Measurements from ENCODE around the gene GRAMD2B. TPM values are rescaled to one million over a fixed set of nuclear protein-coding genes. Genes with fewer than 3 reads are reported as not detected.
"Not testable (repeated sequence)": the region's sequence is repeated elsewhere in the genome, so short reads cannot be mapped to it uniquely, and the experiment has no call there.

The GRAMD2B gene
- total RNA-seq, 2 experiments from 2014 or later: 8.7 to 10.8 TPM

DNA sequence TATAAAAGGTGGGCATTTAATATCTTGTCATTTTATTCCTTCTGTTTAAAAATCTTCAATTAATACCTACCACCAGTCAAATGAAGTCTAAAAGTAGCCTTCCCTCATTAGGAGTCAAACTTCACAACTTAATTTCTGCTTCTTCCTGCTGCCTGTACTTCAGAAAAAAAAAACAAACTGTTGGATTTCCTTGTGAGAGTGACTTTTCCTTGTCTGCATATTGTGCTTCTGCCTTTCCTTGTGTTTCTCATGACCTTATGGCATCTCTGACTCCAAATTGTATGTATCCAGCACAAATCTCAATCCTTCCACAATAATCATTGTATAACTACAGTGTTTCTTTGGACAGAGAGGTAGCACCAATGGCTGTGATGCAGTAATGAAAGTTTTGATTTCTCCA lies 32.1 kb downstream of the GRAMD2B start:
- Mint-ChIP-seq H3K27me3 (ENCODE audit: low read depth) (no peaks in the 10 kb centered on the region), H3K4me3 (no peak overlapping the region), H3K27ac (no peak overlapping the region), H3K36me3 (ENCODE audit: low read depth) (peaks cover 8% of the 10 kb centered on the region), H3K9me3 (no peaks in the 10 kb centered on the region), H3K4me1 (ENCODE audit: low read depth) (peaks cover 46% of the 10 kb centered on the region)
- CTCF ChIA-PET: interaction anchor here (1.1 kb wide), 1 partner anchor 45 kb away, joined by 5 read pairs; no protein-coding TSS in a partner anchor
- intact Hi-C loops (cut with micrococcal nuclease): loop anchor here (2.0 kb wide), 1 partner anchor 20 kb away; no protein-coding TSS in a partner anchor
- DNase-seq: no peak

GRCh38 chr5:126455728-126456127 lies 32.5 kb downstream of the GRAMD2B start:
- intact Hi-C loops (cut with micrococcal nuclease): loop anchor here (2.0 kb wide), 1 partner anchor 19 kb away; no protein-coding TSS in a partner anchor
- CTCF ChIA-PET: interaction anchor here (1.1 kb wide), 1 partner anchor 45 kb away, joined by 5 read pairs; no protein-coding TSS in a partner anchor
- Mint-ChIP-seq H3K4me3 (no peak overlapping the region), H3K4me1 (ENCODE audit: low read depth) (peaks cover 41% of the 10 kb centered on the region), H3K9me3 (no peaks in the 10 kb centered on the region), H3K27ac (no peak overlapping the region), H3K36me3 (ENCODE audit: low read depth) (peaks cover 8% of the 10 kb centered on the region), H3K27me3 (ENCODE audit: low read depth) (no peaks in the 10 kb centered on the region)
- DNase-seq: no peak

DNA sequence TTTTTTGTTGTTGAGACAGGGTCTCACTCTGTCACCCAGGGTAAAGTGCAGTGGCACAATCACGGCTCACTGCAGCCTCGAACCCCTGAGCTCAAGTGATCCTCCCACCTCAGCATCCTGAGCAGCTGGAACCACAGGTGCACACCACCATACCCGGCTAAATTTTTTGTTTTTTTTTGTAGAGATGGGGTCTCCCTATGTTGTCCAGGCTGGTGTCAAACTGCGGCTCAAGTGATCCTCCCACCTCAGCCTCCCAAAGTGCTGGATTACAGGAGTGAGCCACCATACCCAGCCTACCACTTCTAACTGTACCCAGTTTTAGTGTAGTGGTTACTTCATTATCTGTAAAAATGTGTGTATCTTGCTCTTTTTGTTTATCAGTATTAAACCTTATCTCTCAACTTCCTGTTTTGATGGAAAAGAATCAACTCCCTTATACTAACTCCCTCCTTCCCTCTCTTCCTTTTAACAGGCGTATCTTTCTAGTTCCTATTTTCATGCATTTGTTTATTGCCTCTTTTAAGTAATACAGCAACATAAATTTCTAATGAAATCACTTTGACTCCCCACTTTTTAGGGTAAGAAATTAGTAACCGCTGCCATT lies 33.1 kb downstream of the GRAMD2B start:
- intact Hi-C loops (cut with micrococcal nuclease): no loop called here
- no peak overlapping the region for H3K4me3 Mint-ChIP-seq
- peaks cover 35% of the 10 kb centered on the region for H3K4me1 Mint-ChIP-seq (ENCODE audit: low read depth)
- CTCF ChIA-PET: interaction anchor here (1.1 kb wide), 1 partner anchor 44 kb away, joined by 5 read pairs; no protein-coding TSS in a partner anchor
- H3K9me3 Mint-ChIP-seq: no peaks in the 10 kb centered on the region
- H3K27ac Mint-ChIP-seq: no peak overlapping the region
- no peak for DNase-seq
- H3K27me3 Mint-ChIP-seq (ENCODE audit: low read depth): no peaks in the 10 kb centered on the region
- peaks cover 8% of the 10 kb centered on the region for H3K36me3 Mint-ChIP-seq (ENCODE audit: low read depth)

DNA sequence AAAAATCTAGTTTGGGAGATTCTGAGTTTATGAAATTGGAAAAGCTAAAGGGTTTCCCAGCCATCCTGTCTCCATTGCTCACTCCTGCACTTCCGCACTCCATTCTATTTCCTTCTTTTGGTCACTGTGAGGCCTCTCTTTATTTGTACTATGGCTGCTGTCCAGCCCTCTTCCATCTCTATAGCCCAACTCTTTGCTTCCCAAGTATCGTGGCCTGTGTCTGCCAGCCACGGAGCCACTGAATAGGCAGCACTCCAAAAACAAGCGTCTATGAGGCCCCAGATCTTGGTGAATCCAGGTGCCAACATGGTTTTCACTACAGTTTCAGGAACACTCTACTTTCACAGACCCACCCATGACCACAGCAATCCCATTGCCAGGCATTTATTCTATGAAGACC lies 37.2 kb downstream of the GRAMD2B start:
- CTCF ChIA-PET: interaction anchor here (1.1 to 1.2 kb wide), 2 partner anchors 36 to 40 kb away, joined by 3 to 4 read pairs; no protein-coding TSS in a partner anchor

GRCh38 chr5:126460977-126461376 lies 37.8 kb downstream of the GRAMD2B start:
- Mint-ChIP-seq H3K27ac (no peak overlapping the region), H3K9me3 (no peaks in the 10 kb centered on the region), H3K27me3 (ENCODE audit: low read depth) (no peaks in the 10 kb centered on the region), H3K36me3 (ENCODE audit: low read depth) (peaks cover 5% of the 10 kb centered on the region), H3K4me3 (no peak overlapping the region), H3K4me1 (ENCODE audit: low read depth) (peaks cover 23% of the 10 kb centered on the region)
- intact Hi-C loops (cut with micrococcal nuclease): no loop called here
- DNase-seq: no peak
- CTCF ChIA-PET: interaction anchor here (1.1 to 1.2 kb wide), 2 partner anchors 37 to 39 kb away, joined by 3 to 4 read pairs; no protein-coding TSS in a partner anchor

More for the DNA sequence above, 37.2 kb downstream of the GRAMD2B start:
- Mint-ChIP-seq H3K9me3 (no peaks in the 10 kb centered on the region), H3K27ac (no peak overlapping the region), H3K4me3 (no peak overlapping the region), H3K4me1 (ENCODE audit: low read depth) (peaks cover 23% of the 10 kb centered on the region), H3K27me3 (ENCODE audit: low read depth) (no peaks in the 10 kb centered on the region), H3K36me3 (ENCODE audit: low read depth) (peaks cover 5% of the 10 kb centered on the region)
- DNase-seq: no peak
- intact Hi-C loops (cut with micrococcal nuclease): no loop called here

GRCh38 chr5:126461838-126462237 lies 38.6 kb downstream of the GRAMD2B start:
- H3K4me3 Mint-ChIP-seq: no peak overlapping the region
- CTCF ChIA-PET: no interaction called here
- no peaks in the 10 kb centered on the region for H3K27me3 Mint-ChIP-seq (ENCODE audit: low read depth)
- peaks cover 5% of the 10 kb centered on the region for H3K36me3 Mint-ChIP-seq (ENCODE audit: low read depth)
- intact Hi-C loops (cut with micrococcal nuclease): loop anchor here (1.0 kb wide), 1 partner anchor 8 kb away; no protein-coding TSS in a partner anchor
- no peak for DNase-seq
- peaks cover 18% of the 10 kb centered on the region for H3K4me1 Mint-ChIP-seq (ENCODE audit: low read depth)
- H3K27ac Mint-ChIP-seq: no peak overlapping the region
- no peaks in the 10 kb centered on the region for H3K9me3 Mint-ChIP-seq

- intact Hi-C loops (cut with micrococcal nuclease): loop anchor here (1.0 kb wide), 1 partner anchor 8 kb away; no protein-coding TSS in a partner anchor
- peaks cover 18% of the 10 kb centered on the region for H3K4me1 Mint-ChIP-seq (ENCODE audit: low read depth)
- H3K36me3 Mint-ChIP-seq (ENCODE audit: low read depth): peaks cover 5% of the 10 kb centered on the region
- no peaks in the 10 kb centered on the region for H3K9me3 Mint-ChIP-seq
- DNase-seq: no peak
- no peak overlapping the region for H3K4me3 Mint-ChIP-seq
- CTCF ChIA-PET: interaction anchor here (0.7 kb wide), 1 partner anchor 78 kb away, joined by 3 read pairs; no protein-coding TSS in a partner anchor
- no peaks in the 10 kb centered on the region for H3K27me3 Mint-ChIP-seq (ENCODE audit: low read depth)
- no peak overlapping the region for H3K27ac Mint-ChIP-seq
These were observed 39.2 kb downstream of the GRAMD2B start for GRCh38 chr5:126462239-126463014.

DNA sequence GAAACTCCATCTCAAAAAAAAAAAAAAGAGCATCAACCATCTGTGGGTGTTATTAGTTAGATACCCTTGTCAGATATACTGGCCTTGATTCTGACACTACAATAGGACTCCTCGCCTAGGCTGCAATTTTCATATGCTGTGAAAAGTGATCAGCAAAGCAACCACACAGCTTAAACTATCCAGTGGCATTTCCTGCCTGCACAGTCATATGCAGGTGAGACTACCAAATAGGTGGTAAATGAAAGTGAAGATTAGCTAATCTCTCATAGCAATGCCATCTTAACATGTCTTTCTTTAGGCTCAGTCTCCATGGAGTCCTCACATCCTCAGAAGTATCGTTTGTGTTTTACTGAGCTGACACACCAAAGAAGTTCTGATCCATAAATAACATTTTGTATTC lies 40.8 kb downstream of the GRAMD2B start:
- H3K4me1 Mint-ChIP-seq (ENCODE audit: low read depth): peaks cover 18% of the 10 kb centered on the region
- H3K27ac Mint-ChIP-seq: no peak overlapping the region
- CTCF ChIA-PET: interaction anchor here (1.0 to 1.5 kb wide), 2 partner anchors 67 to 137 kb away, joined by 3 read pairs; partner anchors contain the start of gene PHAX
- no peak overlapping the region for H3K4me3 Mint-ChIP-seq
- peak; percentile 45 for DNase-seq
- H3K27me3 Mint-ChIP-seq (ENCODE audit: low read depth): no peaks in the 10 kb centered on the region
- peaks cover 6% of the 10 kb centered on the region for H3K36me3 Mint-ChIP-seq (ENCODE audit: low read depth)
- no peaks in the 10 kb centered on the region for H3K9me3 Mint-ChIP-seq
- intact Hi-C loops (cut with micrococcal nuclease): loop anchor here (1.0 kb wide), 1 partner anchor 14 kb away; no protein-coding TSS in a partner anchor

DNA sequence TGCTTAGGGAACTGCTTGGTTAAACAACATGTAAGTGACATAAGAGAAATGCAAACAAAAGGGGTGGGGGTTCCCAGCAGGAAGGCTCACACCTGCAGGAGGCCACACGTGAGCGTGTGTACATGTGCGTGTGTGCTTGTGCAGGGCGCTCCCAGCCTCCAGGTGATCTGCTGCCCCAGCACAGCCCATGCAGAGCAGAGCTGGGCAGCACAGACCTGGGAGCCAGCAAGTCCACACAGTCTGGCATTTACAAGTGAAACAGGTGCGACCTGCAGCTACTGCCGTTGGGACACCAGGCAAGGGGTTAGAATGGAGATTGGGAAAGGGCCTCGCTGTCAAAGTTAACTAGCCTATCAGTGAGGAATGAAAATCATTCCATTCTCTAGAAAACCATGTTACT lies 41.8 kb downstream of the GRAMD2B start:
- no peak for DNase-seq
- CTCF ChIA-PET: interaction anchor here (0.8 to 1.5 kb wide), 4 partner anchors 35 to 136 kb away, joined by 3 read pairs; partner anchors contain the start of gene PHAX
- Mint-ChIP-seq H3K36me3 (ENCODE audit: low read depth) (peaks cover 9% of the 10 kb centered on the region), H3K27me3 (ENCODE audit: low read depth) (no peaks in the 10 kb centered on the region), H3K4me3 (no peak overlapping the region), H3K4me1 (ENCODE audit: low read depth) (peaks cover 18% of the 10 kb centered on the region), H3K9me3 (no peaks in the 10 kb centered on the region), H3K27ac (no peak overlapping the region)
- intact Hi-C loops (cut with micrococcal nuclease): loop anchor here (1.0 kb wide), 1 partner anchor 15 kb away; no protein-coding TSS in a partner anchor

- Mint-ChIP-seq H3K36me3 (ENCODE audit: low read depth) (peaks cover 17% of the 10 kb centered on the region), H3K4me3 (no peak overlapping the region), H3K4me1 (ENCODE audit: low read depth) (peaks cover 21% of the 10 kb centered on the region), H3K27me3 (ENCODE audit: low read depth) (no peaks in the 10 kb centered on the region), H3K27ac (no peak overlapping the region), H3K9me3 (no peaks in the 10 kb centered on the region)
- intact Hi-C loops (cut with micrococcal nuclease): no loop called here
- no peak for DNase-seq
- CTCF ChIA-PET: no interaction called here
These were observed 44.9 kb downstream of the GRAMD2B start for GRCh38 chr5:126468091-126468490.

DNA sequence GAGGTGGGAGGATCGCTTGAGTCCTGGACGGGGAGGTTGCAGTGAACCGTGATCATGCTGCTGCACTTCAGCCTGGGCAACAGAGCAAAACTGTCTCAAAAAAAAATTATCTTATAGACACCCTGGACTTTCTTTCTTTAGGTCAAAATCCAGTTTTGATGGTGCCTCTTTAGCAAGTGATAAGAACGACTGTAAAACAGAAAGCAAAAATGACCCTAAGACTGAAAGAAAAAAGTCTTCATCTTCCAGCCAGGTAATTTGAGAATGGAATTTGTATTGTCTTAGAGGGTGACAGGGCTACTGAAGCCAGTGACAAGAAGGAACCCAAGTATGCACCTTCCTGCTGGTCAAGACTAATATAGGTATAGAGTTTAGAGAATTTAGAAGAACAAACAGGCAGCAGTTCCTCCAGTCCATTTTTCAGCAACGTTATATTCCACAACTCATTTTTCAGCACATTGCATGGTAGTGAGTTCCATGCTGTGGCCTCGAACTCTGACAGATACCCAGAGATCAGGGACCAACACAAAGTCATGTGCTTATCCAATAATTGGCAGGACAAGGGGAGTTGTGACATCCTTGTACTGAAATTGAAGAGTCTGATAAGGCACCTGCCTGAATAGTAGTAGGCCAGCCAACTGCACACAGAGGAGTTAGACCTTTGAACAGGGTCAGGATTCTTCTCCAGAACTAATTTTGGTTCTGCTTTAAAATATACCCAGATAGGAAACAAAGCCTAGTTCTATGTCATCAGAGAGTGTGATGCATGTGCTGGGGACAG lies 46.5 kb downstream of the GRAMD2B start:
- H3K4me3 Mint-ChIP-seq: no peak overlapping the region
- H3K9me3 Mint-ChIP-seq: no peaks in the 10 kb centered on the region
- intact Hi-C loops (cut with micrococcal nuclease): no loop called here
- no peak for DNase-seq
- H3K27me3 Mint-ChIP-seq (ENCODE audit: low read depth): no peaks in the 10 kb centered on the region
- H3K4me1 Mint-ChIP-seq (ENCODE audit: low read depth): peaks cover 7% of the 10 kb centered on the region
- CTCF ChIA-PET: interaction anchor here (0.6 kb wide), 1 partner anchor 47 kb away, joined by 3 read pairs; no protein-coding TSS in a partner anchor
- H3K36me3 Mint-ChIP-seq (ENCODE audit: low read depth): peaks cover 17% of the 10 kb centered on the region
- no peak overlapping the region for H3K27ac Mint-ChIP-seq

DNA sequence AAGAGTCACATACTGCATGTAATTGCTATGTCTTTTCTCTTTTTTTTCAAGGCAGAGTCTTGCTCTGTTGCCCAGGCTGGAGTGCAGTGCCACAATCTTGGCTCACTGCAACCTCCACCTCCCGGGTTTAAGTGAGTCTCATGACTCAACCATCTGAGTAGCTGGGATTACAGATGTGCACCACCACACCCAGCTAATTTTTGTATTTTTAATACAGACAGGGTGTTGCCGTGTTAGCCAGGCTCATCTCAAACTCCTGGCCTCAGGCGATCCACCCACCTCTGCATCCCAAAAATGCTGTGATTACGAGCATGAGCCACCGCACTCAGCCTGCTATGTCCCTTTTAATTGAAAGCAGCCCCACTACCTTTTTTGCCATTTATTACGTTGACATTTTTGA lies 47.3 kb downstream of the GRAMD2B start:
- intact Hi-C loops (cut with micrococcal nuclease); H3K27ac Mint-ChIP-seq; CTCF ChIA-PET; DNase-seq; H3K27me3 Mint-ChIP-seq (ENCODE audit: low read depth); H3K4me1 Mint-ChIP-seq (ENCODE audit: low read depth); H3K9me3 Mint-ChIP-seq; H3K4me3 Mint-ChIP-seq: not testable (repeated sequence)
- peaks cover 20% of the 10 kb centered on the region for H3K36me3 Mint-ChIP-seq (ENCODE audit: low read depth)

Data from activated naive CD4-positive, alpha-beta T cell treated with anti-CD3 and anti-CD28 coated beads for 36 hours (primary cell).